ENCODE results near the gene SEMA3D. TPM values are rescaled to one million over a fixed set of nuclear protein-coding genes. Genes with fewer than 3 reads are reported as not detected.

Gene SEMA3D
- total and polyA plus RNA-seq, 11 donors = 0.10 to 8.6 (median 0.88) TPM

DNA sequence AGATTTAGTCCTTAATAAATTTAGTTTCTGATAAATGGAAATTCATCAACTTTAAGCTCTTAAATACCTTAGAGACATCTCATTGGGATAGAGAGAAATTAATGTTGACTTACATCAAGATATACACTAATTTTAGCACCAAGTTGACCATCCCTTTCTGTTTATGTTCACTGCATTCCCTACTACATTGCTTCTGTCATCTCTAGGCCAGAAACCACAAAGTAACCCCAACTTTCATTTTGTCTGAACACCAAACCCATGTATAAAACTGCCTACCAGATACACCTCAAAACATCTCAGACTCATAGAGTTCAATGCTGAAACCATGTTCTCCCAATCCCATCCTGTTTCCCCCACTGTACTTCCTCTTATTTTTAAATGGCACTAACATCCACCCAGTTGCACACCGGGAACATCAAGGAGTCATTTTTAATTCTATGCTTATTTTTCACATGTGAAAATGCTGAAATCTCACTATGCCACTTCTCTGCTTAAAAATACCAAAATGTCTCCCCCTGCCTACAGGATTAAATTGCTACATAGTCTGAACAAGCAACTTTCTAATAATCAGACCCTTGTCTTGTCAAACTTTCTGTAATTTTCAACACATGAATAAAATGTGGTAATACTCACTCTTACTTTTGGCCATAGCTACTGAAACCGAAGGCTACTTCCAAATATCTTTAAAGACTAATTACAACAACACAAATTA lies 201.6 kb downstream of the SEMA3D start:
- DNase-seq (no peak), ATAC-seq (no peak)
- Histone ChIP-seq H3K36me3 (no peaks in the 10 kb centered on the region), H3K4me1 (no peaks in the 10 kb centered on the region), H3K4me3 (no peak overlapping the region), H3K27me3 (no peaks in the 10 kb centered on the region), H3K9me3 (peaks cover 0 to 4% (median 0%) of the 10 kb centered on the region in 12 donors), H3K27ac (no peak overlapping the region)
- TF ChIP-seq POLR2A (IDR thresholded peaks at IDR 0.05) = no peak
- TF ChIP-seq, protein P1, sequence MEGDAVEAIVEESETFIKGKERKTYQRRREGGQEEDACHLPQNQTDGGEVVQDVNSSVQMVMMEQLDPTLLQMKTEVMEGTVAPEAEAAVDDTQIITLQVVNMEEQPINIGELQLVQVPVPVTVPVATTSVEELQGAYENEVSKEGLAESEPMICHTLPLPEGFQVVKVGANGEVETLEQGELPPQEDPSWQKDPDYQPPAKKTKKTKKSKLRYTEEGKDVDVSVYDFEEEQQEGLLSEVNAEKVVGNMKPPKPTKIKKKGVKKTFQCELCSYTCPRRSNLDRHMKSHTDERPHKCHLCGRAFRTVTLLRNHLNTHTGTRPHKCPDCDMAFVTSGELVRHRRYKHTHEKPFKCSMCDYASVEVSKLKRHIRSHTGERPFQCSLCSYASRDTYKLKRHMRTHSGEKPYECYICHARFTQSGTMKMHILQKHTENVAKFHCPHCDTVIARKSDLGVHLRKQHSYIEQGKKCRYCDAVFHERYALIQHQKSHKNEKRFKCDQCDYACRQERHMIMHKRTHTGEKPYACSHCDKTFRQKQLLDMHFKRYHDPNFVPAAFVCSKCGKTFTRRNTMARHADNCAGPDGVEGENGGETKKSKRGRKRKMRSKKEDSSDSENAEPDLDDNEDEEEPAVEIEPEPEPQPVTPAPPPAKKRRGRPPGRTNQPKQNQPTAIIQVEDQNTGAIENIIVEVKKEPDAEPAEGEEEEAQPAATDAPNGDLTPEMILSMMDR (IDR thresholded peaks at IDR 0.05) = peak in 1 of 12 donors; percentile 14
- WGBS, 4 donors = 70 to 80% (median 75%) methylated on average over 2 of the region's 2 CpGs
- intact Hi-C loops (cut with DNase I) = no loop called here

DNA sequence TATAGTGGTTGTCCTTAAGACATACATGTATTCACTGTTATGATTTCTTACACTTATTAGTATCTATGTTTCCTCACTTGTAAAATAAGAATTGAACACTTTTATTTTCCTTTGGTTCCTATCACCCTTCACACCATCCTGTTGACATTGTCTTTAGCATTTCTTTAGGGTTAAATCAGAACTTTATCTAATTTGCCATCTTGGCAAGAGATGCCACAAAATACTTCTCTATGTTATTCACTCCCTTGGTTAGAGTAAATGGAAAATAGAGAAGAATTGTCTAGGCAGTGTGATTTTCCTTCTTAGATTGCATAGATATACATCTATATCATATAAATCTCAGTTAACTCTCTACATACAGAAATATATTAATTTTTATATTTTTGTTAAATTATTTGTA lies 204.7 kb downstream of the SEMA3D start:
- H3K27ac ChIP-seq = no peak overlapping the region
- intact Hi-C loops (cut with DNase I) = no loop called here
- no peaks in the 10 kb centered on the region for H3K36me3 ChIP-seq
- DNase-seq (no peak), ATAC-seq (no peak)
- H3K9me3 ChIP-seq = no peaks in the 10 kb centered on the region
- no peak for TF ChIP-seq POLR2A (IDR thresholded peaks at IDR 0.05)
- TF ChIP-seq, protein P1 (IDR thresholded peaks at IDR 0.05) = no peak
- H3K4me1 ChIP-seq = no peaks in the 10 kb centered on the region
- no peaks in the 10 kb centered on the region for H3K27me3 ChIP-seq
- H3K4me3 ChIP-seq = no peak overlapping the region

DNA sequence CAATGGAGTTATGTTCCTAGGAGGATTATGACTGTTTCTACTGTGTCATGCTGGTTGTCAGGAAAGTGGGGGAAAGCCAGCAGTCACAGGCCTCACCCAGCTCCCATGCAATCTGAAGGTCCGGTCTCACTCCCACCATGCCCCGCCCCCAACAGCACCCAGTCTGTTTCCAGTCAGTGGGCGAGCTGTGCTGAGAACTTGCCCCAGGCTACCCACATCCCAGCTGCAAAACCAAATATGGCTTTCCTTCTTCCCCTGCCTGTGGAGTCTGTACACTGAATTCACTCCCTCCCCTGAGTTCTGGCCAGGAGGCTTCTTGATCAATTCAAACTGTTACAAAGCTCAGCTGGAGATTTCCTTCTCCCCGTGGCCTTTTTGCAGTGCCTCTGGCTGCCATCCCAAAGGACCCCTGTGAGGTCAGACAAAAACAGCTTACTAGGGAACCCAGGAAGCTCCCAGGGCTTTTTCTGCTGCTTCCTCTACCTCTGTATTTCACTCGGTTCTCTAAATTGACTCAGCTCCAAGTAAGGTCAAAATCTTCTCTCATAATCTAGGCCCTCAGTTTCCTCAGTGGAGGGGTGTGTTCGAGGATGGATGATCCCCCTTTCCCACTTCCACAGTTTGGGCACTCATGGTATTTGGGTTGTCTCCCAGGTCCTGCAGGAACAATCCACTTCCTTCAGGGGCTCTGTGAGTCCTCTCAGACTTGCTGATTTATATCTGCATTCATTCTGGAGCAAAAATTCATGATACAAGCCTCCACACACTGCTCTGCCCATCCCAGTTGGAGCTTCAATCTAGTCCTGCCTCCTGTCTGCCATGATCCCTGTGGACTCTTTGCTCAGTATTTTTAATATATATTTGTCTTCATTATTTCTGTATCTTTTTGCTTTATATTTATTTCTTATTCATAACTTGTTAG lies 205.5 kb downstream of the SEMA3D start:
- Histone ChIP-seq H3K4me3 (no peak overlapping the region), H3K9me3 (no peaks in the 10 kb centered on the region), H3K27me3 (no peaks in the 10 kb centered on the region), H3K4me1 (no peaks in the 10 kb centered on the region), H3K36me3 (no peaks in the 10 kb centered on the region), H3K27ac (no peak overlapping the region)
- no peak for DNase-seq
- intact Hi-C loops (cut with DNase I) = no loop called here
- TF ChIP-seq POLR2A (IDR thresholded peaks at IDR 0.05) = no peak
- TF ChIP-seq, protein P1 (IDR thresholded peaks at IDR 0.05) = no peak
- no peak for ATAC-seq
- 58 to 72% (median 64%) methylated on average over 6 of the region's 6 CpGs for WGBS, 4 donors

DNA sequence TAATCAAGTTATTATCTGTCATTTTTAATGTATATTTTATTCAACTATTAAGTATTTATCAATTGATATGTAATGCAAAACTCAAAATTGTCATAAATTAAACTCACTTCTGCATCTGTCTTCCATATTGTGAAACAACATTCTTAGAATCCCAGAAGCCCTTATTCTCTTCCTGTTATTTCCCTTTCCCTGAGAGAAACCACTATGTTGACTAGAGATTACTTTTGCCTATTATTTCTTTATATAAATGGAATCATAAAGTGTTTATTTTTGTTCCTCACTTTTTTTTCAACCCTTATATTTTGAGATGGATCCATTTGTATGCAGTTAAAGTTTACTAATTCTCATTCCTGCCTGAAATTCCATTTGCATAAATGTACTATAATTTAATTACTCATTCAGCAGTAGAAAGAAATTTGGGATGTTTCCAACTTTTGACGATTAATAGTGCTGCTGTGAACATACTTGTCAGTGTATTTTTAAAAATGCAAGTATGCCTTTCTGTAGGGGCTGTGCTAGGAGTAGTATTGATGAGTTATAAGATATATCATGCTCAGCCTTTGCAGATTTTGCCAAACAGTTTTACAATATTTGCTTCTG lies 211.2 kb downstream of the SEMA3D start:
- Histone ChIP-seq H3K9me3 (no peaks in the 10 kb centered on the region), H3K4me3 (no peak overlapping the region), H3K4me1 (peaks cover 0 to 6% (median 0%) of the 10 kb centered on the region in 12 donors), H3K36me3 (no peaks in the 10 kb centered on the region), H3K27ac (no peak overlapping the region), H3K27me3 (no peaks in the 10 kb centered on the region)
- intact Hi-C loops (cut with DNase I) = no loop called here
- 7 to 24% (median 12%) methylated on average over 1 of the region's 1 CpG for WGBS, 4 donors
- ATAC-seq = no peak
- no peak for DNase-seq
- TF ChIP-seq, protein P1 (IDR thresholded peaks at IDR 0.05) = no peak
- no peak for TF ChIP-seq POLR2A (IDR thresholded peaks at IDR 0.05)
